Panc1 (cell line): Measurements from ENCODE around the gene TIMM8A.

Source experiments
- CTCF ChIP-seq: fragments of 450-650 bp; IDR thresholded peaks from 2 replicates; pipeline ENCODE4 v1.5.1; 2017; ENCODE audit warnings: mild to moderate bottlenecking
- POLR2AphosphoS5 ChIP-seq: IDR thresholded peaks from 2 replicates; pipeline ENCODE4 v1.6.1; 2012; ENCODE audit warnings: mild to moderate bottlenecking, low read depth, low read length, moderate library complexity

GRCh38 chrX:101383679-101384205, 35.2 kb upstream of the TIMM8A start:
- TF ChIP-seq CTCF, result no peak
- TF ChIP-seq POLR2AphosphoS5, result no peak
